GM19328 (cell line): ENCODE results near the gene PIH1D1.

Experiments used
- ATAC-seq: cut with Tn5 transposase; IDR thresholded peaks from one replicate; pipeline ENCODE4 v1.9.1; 2021; ENCODE audit warnings: mild to moderate bottlenecking, moderate library complexity; ENCODE audit not compliant: unreplicated experiment

Gene PIH1D1

GRCh38 chr19:49436381-49437017, 15.1 kb downstream of the PIH1D1 start:
- no peak for ATAC-seq

GRCh38 chr19:49435670-49436069, 15.9 kb downstream of the PIH1D1 start:
- no peak for ATAC-seq

GRCh38 chr19:49434907-49435583, 16.6 kb downstream of the PIH1D1 start:
- ATAC-seq: no peak

GRCh38 chr19:49433240-49433901, 18.2 kb downstream of the PIH1D1 start:
- ATAC-seq: no peak

GRCh38 chr19:49432141-49433073, 19.2 kb downstream of the PIH1D1 start:
- ATAC-seq: no peak

- no peak for ATAC-seq
Observed at GRCh38 chr19:49431330-49431749, 20.3 kb downstream of the PIH1D1 start.

- no peak for ATAC-seq
Observed at GRCh38 chr19:49430678-49431329, 20.8 kb downstream of the PIH1D1 start.

- ATAC-seq: no peak
Observed at GRCh38 chr19:49430172-49430677, 21.4 kb downstream of the PIH1D1 start.

GRCh38 chr19:49428547-49429451, 22.8 kb downstream of the PIH1D1 start:
- no peak for ATAC-seq

GRCh38 chr19:49427855-49428546, 23.6 kb downstream of the PIH1D1 start:
- ATAC-seq: no peak

- ATAC-seq: no peak
Observed at GRCh38 chr19:49427339-49427738, 24.3 kb downstream of the PIH1D1 start.

- no peak for ATAC-seq
Observed at GRCh38 chr19:49425922-49426592, 25.6 kb downstream of the PIH1D1 start.

GRCh38 chr19:49425178-49425577, 26.4 kb downstream of the PIH1D1 start, which contains the start of gene GFY:
TSS of gene GFY (plus strand) at chr19:49425388. CDS start at chr19:49426431, 1,043 bp downstream.
- no peak for ATAC-seq

GRCh38 chr19:49423985-49424303, 27.7 kb downstream of the PIH1D1 start:
- ATAC-seq: no peak

GRCh38 chr19:49423071-49423984, 28.3 kb downstream of the PIH1D1 start, which contains the start of gene PTH2:
TSS of gene PTH2 (minus strand) at chr19:49423441. CDS start at chr19:49423339, 102 bp downstream.
- no peak for ATAC-seq

- ATAC-seq: no peak
Observed at GRCh38 chr19:49422407-49423070, 29.1 kb downstream of the PIH1D1 start.

GRCh38 chr19:49421878-49422202, 29.8 kb downstream of the PIH1D1 start:
- no peak for ATAC-seq
